ENCODE data around the gene POU2F1.

Gene POU2F1

DNA sequence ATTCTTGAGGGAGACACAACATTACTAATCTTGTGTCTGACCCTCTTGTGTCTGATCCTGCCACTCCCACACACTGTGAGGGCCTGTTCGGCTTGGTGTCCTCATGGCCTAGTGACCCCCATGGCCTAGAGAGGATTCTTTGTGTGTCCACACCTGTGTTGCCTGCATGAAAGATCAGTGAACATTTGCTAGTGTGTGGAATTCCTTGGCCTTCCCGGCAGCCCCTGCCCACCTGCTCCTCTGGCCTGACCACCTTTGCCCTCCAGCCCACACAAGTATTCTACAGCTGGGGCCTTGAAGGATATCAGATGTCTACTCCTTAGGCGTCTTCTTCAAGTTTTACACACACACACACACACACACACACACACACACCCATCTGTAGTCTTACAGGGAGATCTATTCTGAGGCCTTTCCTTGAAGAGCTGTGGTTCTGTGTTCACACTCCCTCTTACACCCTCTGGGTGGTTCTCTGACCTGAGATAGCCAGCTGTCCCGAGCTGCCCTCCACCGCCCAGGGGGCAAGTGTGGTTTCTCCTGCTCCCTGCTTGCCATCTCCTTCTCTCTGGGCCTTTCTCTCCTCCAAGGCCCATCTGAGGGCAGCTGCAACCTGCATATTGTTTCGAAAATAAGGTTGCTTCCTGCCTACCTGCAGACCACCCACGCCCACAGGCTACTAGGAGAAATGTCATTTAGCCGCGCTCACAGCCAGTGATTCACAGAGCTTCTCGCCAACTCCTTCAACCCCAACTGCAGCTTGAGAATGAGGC, 252.3 kb downstream of the POU2F1 start:
- no peak for FAIRE-seq

DNA sequence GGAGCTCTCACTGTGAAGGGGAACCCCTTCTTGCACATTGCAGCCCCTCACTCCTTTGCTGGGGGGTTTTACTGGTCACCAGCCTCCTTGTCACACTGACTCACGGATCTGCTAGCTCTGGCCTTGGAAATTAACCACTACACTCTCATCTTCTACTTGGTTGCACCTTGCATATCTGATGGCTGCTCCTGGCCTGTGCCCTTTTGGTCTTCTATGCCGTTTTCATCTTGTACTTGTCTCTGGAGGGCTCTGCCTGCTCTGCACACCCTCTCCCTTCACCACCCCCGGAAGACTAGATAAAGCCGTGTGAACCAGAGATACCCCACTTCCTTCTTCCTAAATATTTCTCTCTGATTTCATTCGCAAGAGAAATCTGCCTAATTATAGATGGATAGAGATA, 253.1 kb downstream of the POU2F1 start:
- FAIRE-seq, result no peak

DNA sequence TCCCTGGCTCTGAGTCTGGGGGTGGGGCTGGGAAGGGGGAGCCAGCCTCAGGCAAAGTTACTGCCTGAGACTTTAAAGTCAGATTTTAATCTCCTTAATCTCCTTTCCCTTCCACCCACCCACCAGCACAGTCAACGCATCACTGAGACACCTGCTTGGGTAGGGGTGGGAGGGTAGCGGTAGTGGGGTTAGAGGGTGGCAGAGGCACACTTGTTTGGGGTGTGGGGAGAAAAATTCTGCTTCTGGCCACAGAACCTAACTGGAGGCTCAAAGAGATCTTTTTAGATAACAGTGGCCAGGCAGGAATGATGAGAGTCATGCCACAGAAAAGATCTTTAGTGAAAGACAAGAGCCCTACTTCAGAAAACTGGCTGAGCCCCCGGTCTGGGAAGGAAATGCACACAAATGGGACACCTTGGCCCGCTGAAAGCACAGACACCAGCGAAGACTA, 253.5 kb downstream of the POU2F1 start:
- no peak for FAIRE-seq

DNA sequence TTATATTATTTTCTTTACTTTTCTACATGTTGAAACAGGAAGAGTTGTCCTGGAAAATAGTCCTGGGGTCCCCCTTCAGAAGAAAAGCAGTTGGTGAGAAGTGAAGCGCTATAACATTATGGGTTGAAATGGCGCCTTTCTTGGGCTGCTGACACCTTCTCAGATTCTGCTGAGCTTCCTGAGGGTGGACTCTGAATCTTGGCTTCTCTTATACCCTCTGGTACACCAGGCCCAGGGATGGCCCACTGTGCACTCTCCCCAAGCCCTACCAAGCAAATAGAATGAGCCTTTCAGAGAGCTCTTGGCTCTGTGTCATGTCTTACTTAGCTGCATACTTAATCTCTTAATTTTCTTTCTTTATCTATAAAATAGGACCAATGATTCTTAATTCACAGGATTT, 255.4 kb downstream of the POU2F1 start:
- no peak for FAIRE-seq

Measured in colon (tissue), 2 donors.